Spleen (tissue), 13 donors: ENCODE data around the gene HNRNPR. TPM values are rescaled to one million over a fixed set of nuclear protein-coding genes. Genes with fewer than 3 reads are reported as not detected.
A peak's percentile ranks its signal among the peaks of the same experiment; 100 is the strongest.

Experiments
- DNase-seq: peaks from one replicate; pipeline ENCODE4 v3.0.0-alpha.2; 2020
- H3K27ac ChIP-seq, 8 donors: fragments of 200-600 bp; sonication (generic) in 7 of 8; 1 replicate in 4 of 8; 2 replicates in 4 of 8; pipeline versions ENCODE4 v1.5.0 to v1.8.0; 2016 to 2021; ENCODE audit warnings: inconsistent platforms in 4 of 8, mild to moderate bottlenecking in 4 of 8, moderate library complexity in 1 of 8
- H3K27me3 ChIP-seq, 7 donors: fragments of 200-600 bp; sonication (generic) in 6 of 7; replicated peaks in 1 of 7; 1 replicate in 4 of 7; 2 replicates in 3 of 7; pipeline versions ENCODE4 v1.5.0 to v1.8.0; 2016 to 2021; ENCODE audit warnings: inconsistent platforms in 3 of 7, mild to moderate bottlenecking in 1 of 7
- H3K36me3 ChIP-seq, 6 donors: fragments of 200-600 bp; sonication (generic) in 5 of 6; 1 replicate in 4 of 6; 2 replicates in 2 of 6; pipeline versions ENCODE4 v1.5.0 to v1.8.0; 2016 to 2021; ENCODE audit warnings: inconsistent platforms in 2 of 6
- H3K4me1 ChIP-seq, 6 donors: fragments of 200-600 bp; sonication (generic) in 5 of 6; 1 replicate in 3 of 6; 2 replicates in 3 of 6; pipeline versions ENCODE4 v1.5.0 to v1.8.0; 2016 to 2021; ENCODE audit warnings: inconsistent platforms in 3 of 6
- H3K4me3 ChIP-seq, 8 donors: fragments of 200-600 bp; sonication (generic) in 7 of 8; 1 replicate in 4 of 8; 2 replicates in 4 of 8; pipeline versions ENCODE4 v1.5.0 to v1.8.0; 2016 to 2021; ENCODE audit warnings: inconsistent platforms in 4 of 8, mild to moderate bottlenecking in 4 of 8, moderate library complexity in 2 of 8
- H3K9me3 ChIP-seq, 8 donors: fragments of 200-600 bp; sonication (generic) in 7 of 8; 1 replicate in 4 of 8; 2 replicates in 4 of 8; pipeline versions ENCODE4 v1.5.0 to v1.8.0; 2016 to 2021; ENCODE audit warnings: inconsistent platforms in 4 of 8
- POLR2A ChIP-seq, 3 donors: fragments of 450-650 bp; IDR thresholded peaks; one replicate each; pipeline ENCODE4 v1.5.1; 2017; ENCODE audit warnings: antibody characterized with exemption in 3 of 3, mild to moderate bottlenecking in 1 of 3
- POLR2AphosphoS5 ChIP-seq, 3 donors: sonication (generic); formaldehyde crosslinking; IDR thresholded peaks; one replicate each; pipeline ENCODE4 v1.5.1; 2017; ENCODE audit warnings: antibody characterized with exemption in 3 of 3
- WGBS, 5 donors: extraction: QIAGEN DNeasy Blood & Tissue Kit in 3 of 5; methylation state at CpG; one replicate each; pipeline versions ENCODE4 v1.1.5 to v1.1.7; 2013 to 2018; 5-methylcytosine and 5-hydroxymethylcytosine counted together
- intact Hi-C: fragments of 100-400 bp; cut with DNase I; formaldehyde crosslinking; loops from one replicate; pipeline ENCODE4 v1.15.0; 2023; ENCODE audit warnings: low total_unique reads
- long read RNA-seq, 2 donors: transcript quantifications; one replicate each; lab custom pipeline, GENCODE V29; 2026
- polyA plus RNA-seq, 3 donors: library from polyadenylated mRNA; stranded (reverse); fragments of 200-250 nt; gene quantifications; one replicate each; pipeline ENCODE4 v1.2.1, GENCODE V29; 2013
- total RNA-seq, 7 donors: library from RNA; depleted of rRNA in 3 of 7; stranded (reverse); fragments of >200 nt in 3 of 7; fragmentation: NEBNext Ultra II Directional in 4 of 7; extraction: Animal tissue kit (Norgen Biotek cat#: 25700) in 4 of 7; gene quantifications; one replicate each; pipeline versions ENCODE4 v1.1.0 to v1.2.1, GENCODE V29; 2016 to 2021
- TF ChIP-seq, protein P1 (sequence below), 11 experiments: fragments of 200-600 bp in 7 of 11; fragments of 450-650 bp in 4 of 11; sonication (generic) in 4 of 11; IDR thresholded peaks in 8 of 11; conservative IDR thresholded peaks in 3 of 11; 1 replicate in 7 of 11; 2 replicates in 4 of 11; pipeline versions ENCODE4 v1.4.0 to v1.8.0; 2016 to 2021; ENCODE audit warnings: antibody characterized with exemption in 11 of 11, inconsistent platforms in 4 of 11, mild to moderate bottlenecking in 1 of 11
- donor health status: healthy with polysubstance abuse.
- donor health status: DM: no; HTN: no; CAD: no; lungs with moderate emphysema.
- donor health status: DM: no; HTN: no; CAD: no.
- donor health status: Bipolar disorder and iron deficiency.
- donor health status: healthy.
- donor health status: DM: no; HTN: no; CAD: no.
- donor health status: DM: yes; HTN: yes; CAD: no.

HNRNPR gene
- total RNA-seq (100 to 1,000 TPM in 5 of 7 donors, 10 to 100 TPM in 2; 75.8 to 143 (median 109) TPM), polyA plus RNA-seq (10 to 100 TPM; 58.2 to 83.2 (median 75.8) TPM)
- long read RNA-seq, donor 1, full-length matches to known transcripts = 14 of 45 reads
- long read RNA-seq, donor 1, partial matches to known transcripts = 13 of 45 reads
- long read RNA-seq, donor 1, other reads (novel, unspliced or antisense) = 18 of 45 reads
- long read RNA-seq, donor 2, full-length matches to known transcripts = 9 of 43 reads
- long read RNA-seq, donor 2, partial matches to known transcripts = 22 of 43 reads
- long read RNA-seq, donor 2, other reads (novel, unspliced or antisense) = 12 of 43 reads

DNA sequence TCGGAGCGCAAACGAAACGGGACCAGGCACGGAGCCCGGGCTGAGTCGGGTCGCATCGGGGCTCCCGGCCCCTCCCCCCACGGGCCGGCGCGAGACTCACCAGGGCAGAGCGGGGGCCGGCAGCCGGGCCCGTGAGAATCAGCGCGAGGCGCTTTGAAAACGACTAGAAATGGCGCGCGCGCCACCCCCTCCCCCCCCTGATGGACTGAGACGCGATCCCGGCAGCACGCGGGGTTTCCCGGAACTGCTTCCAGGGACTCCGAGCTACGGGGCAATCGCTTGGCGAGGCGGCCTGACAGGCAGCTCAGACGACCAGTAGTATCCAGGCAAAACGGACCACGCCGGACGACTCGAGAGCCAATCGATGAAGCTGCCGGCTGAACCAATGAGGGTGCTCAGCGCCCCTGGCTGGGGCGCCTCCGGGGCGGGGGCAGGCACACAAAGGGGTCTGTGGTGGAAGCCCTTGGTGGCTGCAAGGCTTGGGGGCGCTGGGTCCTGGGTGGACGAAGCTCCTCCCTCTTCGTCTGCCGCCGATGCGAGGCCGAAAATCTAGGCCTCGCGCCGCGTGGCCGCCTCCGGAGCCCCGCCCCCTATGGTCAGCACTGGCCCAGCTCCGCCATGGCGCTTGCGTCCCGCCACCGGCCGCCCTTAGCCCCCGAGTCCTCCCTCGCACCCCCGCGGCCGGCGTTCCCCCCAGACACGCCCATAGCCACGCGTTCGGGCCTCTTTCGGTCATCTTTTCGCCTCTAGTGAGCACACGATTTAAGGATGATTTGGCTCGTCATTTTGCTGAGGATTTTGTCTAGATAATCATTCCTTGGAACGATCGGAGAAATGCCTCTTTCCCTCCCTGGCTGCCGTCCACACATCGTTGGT is at the start of gene HNRNPR:
Gene HNRNPR (minus strand): TSS at position 174 of the 876 bp plus-strand sequence. CDS start 3,276 bp downstream, outside the sequence.
- H3K4me1 ChIP-seq = peaks cover 29 to 53% (median 50%) of the 10 kb centered on the region in 6 donors
- no peaks in the 10 kb centered on the region for H3K9me3 ChIP-seq
- H3K27ac ChIP-seq = peak within 1 kb of the TSS; percentile 91 to 99 (median 97)
- WGBS, 5 donors = 0 to 2% (median 1%) methylated on average over 21 to 87 of the region's 87 CpGs
- H3K27me3 ChIP-seq = no peaks in the 10 kb centered on the region
- peak; percentile 100 for DNase-seq
- intact Hi-C loops = no loop called here
- TF ChIP-seq POLR2A (IDR thresholded peaks at IDR 0.05) (peak in 1 of 3 donors; percentile 64), POLR2AphosphoS5 (IDR thresholded peaks at IDR 0.05) (peak; percentile 87 to 94 (median 93))
- TF ChIP-seq, protein P1, sequence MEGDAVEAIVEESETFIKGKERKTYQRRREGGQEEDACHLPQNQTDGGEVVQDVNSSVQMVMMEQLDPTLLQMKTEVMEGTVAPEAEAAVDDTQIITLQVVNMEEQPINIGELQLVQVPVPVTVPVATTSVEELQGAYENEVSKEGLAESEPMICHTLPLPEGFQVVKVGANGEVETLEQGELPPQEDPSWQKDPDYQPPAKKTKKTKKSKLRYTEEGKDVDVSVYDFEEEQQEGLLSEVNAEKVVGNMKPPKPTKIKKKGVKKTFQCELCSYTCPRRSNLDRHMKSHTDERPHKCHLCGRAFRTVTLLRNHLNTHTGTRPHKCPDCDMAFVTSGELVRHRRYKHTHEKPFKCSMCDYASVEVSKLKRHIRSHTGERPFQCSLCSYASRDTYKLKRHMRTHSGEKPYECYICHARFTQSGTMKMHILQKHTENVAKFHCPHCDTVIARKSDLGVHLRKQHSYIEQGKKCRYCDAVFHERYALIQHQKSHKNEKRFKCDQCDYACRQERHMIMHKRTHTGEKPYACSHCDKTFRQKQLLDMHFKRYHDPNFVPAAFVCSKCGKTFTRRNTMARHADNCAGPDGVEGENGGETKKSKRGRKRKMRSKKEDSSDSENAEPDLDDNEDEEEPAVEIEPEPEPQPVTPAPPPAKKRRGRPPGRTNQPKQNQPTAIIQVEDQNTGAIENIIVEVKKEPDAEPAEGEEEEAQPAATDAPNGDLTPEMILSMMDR (IDR thresholded peaks at IDR 0.05 in 8 of 11, conservative IDR thresholded peaks at IDR 0.05 in 3 of 11) = peak in 4 of 11 experiments; percentile 14 to 42 (median 26)
- peak within 1 kb of the TSS; percentile 80 to 98 (median 90) for H3K4me3 ChIP-seq
- H3K36me3 ChIP-seq = no peaks in the 10 kb centered on the region

DNA sequence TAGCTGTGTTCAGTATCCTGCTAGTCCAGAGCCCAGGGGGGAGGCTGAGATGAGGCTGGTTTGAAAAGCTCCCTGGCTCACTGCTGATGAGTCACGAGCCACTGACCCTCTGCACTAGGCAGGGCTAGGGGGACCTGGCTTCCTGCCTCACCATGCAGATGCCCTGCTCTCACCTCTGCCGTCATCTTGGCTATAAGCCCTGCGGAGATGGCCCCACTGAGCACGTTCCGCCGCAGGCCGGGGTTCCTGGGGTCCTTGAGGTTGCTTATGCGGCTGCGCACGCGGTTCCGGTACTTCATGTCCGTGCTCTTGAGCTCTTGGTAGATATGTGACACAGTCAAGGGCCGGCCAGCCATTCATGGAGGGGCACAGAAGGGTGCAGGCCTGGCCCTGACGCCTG is 49.6 kb upstream of the HNRNPR start:
- no peak overlapping the region for H3K4me3 ChIP-seq
- no peaks in the 10 kb centered on the region for H3K36me3 ChIP-seq
- intact Hi-C loops = no loop called here
- TF ChIP-seq POLR2AphosphoS5 (IDR thresholded peaks at IDR 0.05) (peak; percentile 84 to 88 (median 85)), POLR2A (IDR thresholded peaks at IDR 0.05) (no peak)
- TF ChIP-seq, protein P1 (IDR thresholded peaks at IDR 0.05 in 8 of 11, conservative IDR thresholded peaks at IDR 0.05 in 3 of 11) = no peak
- peak overlapping the region in 7 of 8 donors; percentile 69 to 89 (median 79) for H3K27ac ChIP-seq
- DNase-seq = peak; percentile 87
- H3K27me3 ChIP-seq = peaks cover 0 to 6% (median 0%) of the 10 kb centered on the region in 7 donors
- H3K4me1 ChIP-seq = peaks cover 0 to 33% (median 16%) of the 10 kb centered on the region in 6 donors
- H3K9me3 ChIP-seq = no peaks in the 10 kb centered on the region
- WGBS, 5 donors = 72 to 86% (median 85%) methylated on average over 10 to 15 of the region's 15 CpGs

DNA sequence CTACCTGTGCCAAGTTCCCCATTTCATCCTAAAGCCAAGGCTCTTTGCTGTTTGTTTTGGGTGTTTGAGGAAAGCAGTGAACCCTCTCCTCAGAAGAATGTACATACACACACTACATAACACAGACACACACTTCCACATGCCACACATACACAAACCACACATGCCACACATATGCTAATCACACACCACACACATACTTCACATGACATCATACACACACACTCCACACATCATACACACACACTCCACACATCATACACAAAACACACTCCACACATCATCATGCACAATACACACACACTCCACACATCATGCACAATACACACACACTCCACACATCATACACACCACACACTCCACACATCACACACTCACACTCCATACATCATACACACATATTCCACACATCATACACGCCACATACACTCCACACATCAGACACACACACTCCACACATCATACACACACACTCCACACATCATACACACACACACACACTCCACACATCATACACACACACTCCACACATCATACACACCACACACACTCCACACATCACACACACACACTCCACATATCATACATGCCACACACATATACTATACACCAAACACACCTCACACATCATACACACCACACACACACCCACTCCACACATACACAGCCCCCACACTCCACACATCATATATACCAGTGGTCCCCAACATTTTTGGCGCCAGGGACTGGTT is 48.2 kb upstream of the HNRNPR start:
- no peak for DNase-seq
- Histone ChIP-seq H3K36me3 (no peaks in the 10 kb centered on the region), H3K27me3 (peaks cover 0 to 6% (median 0%) of the 10 kb centered on the region in 7 donors), H3K4me1 (peaks cover 0 to 33% (median 16%) of the 10 kb centered on the region in 6 donors), H3K9me3 (no peaks in the 10 kb centered on the region), H3K27ac (no peak overlapping the region), H3K4me3 (no peak overlapping the region)
- whole genome bisulfite sequencing, 5 donors = 64 to 85% (median 76%) methylated on average over 2 of the region's 2 CpGs
- intact Hi-C loops = no loop called here
- TF ChIP-seq POLR2AphosphoS5 (IDR thresholded peaks at IDR 0.05) (no peak), POLR2A (IDR thresholded peaks at IDR 0.05) (no peak)
- TF ChIP-seq, protein P1 (IDR thresholded peaks at IDR 0.05 in 8 of 11, conservative IDR thresholded peaks at IDR 0.05 in 3 of 11) = no peak
